Vagina (tissue), 2 donors: ENCODE data around the gene ADAMTS7. TPM values are rescaled to one million over a fixed set of nuclear protein-coding genes. Genes with fewer than 3 reads are reported as not detected.

ENCODE experiments used
- DNase-seq, 2 donors: peaks; one replicate each; pipeline ENCODE4 v3.0.0-alpha.2; 2017; ENCODE audit errors: extremely low spot score in 2 of 2
- H3K27ac ChIP-seq: fragments of 200-600 bp; sonication (generic); one replicate; pipeline ENCODE4 v1.5.1; 2019
- H3K27me3 ChIP-seq: fragments of 200-600 bp; sonication (generic); one replicate; pipeline ENCODE4 v1.5.1; 2019
- H3K36me3 ChIP-seq, 2 donors: fragments of 200-600 bp; sonication (generic); one replicate each; pipeline ENCODE4 v1.5.1; 2017 to 2019
- H3K4me1 ChIP-seq: fragments of 200-600 bp; sonication (generic); one replicate; pipeline ENCODE4 v1.5.1; 2019
- H3K4me3 ChIP-seq, 2 donors: fragments of 200-600 bp; sonication (generic); 1 replicate in 1 of 2; 2 replicates in 1 of 2; pipeline ENCODE4 v1.5.1; 2016 to 2019
- H3K9me3 ChIP-seq: fragments of 200-600 bp; sonication (generic); one replicate; pipeline ENCODE4 v1.5.1; 2019
- CTCF ChIP-seq, 3 experiments: fragments of 450-650 bp in 2 of 3; fragments of 200-600 bp in 1 of 3; sonication (generic) in 1 of 3; IDR thresholded peaks; one replicate each; pipeline ENCODE4 v1.5.1; 2017 to 2019; ENCODE audit warnings: antibody characterized with exemption in 3 of 3, mild to moderate bottlenecking in 2 of 3, moderate library complexity in 2 of 3
- POLR2A ChIP-seq, 2 donors: fragments of 450-650 bp; IDR thresholded peaks; one replicate each; pipeline ENCODE4 v1.6.1; 2017; ENCODE audit warnings: antibody characterized with exemption in 2 of 2, mild to moderate bottlenecking in 2 of 2, moderate library complexity in 2 of 2
- POLR2AphosphoS5 ChIP-seq, 2 donors: sonication (generic); formaldehyde crosslinking; IDR thresholded peaks; one replicate each; pipeline ENCODE4 v1.9.0; 2017; ENCODE audit warnings: antibody characterized with exemption in 2 of 2, mild to moderate bottlenecking in 2 of 2, low read depth in 1 of 2; ENCODE audit not compliant: insufficient read depth in 1 of 2
- intact Hi-C: fragments of 100-400 bp; cut with DNase I; formaldehyde crosslinking; loops from one replicate; pipeline ENCODE4 v1.15.1; 2023
- total RNA-seq: library from RNA; depleted of rRNA; stranded (reverse); fragments of >200 nt; gene quantifications from one replicate; pipeline ENCODE4 v1.2.3, GENCODE V29; 2016

The ADAMTS7 gene
- total RNA-seq, 1 donor from 2014 or later, result 2.5 TPM

- H3K36me3 ChIP-seq, result no peaks in the 10 kb centered on the region
- intact Hi-C loops, result no loop called here
- no peak for DNase-seq
- H3K27me3 ChIP-seq, result no peaks in the 10 kb centered on the region
- no peaks in the 10 kb centered on the region for H3K9me3 ChIP-seq
- H3K27ac ChIP-seq, result no peak overlapping the region
- TF ChIP-seq POLR2A (IDR thresholded peaks at IDR 0.05) (no peak), CTCF (IDR thresholded peaks at IDR 0.05) (no peak), POLR2AphosphoS5 (IDR thresholded peaks at IDR 0.05; ENCODE audit: insufficient read depth in 1 of 2, low read depth in 1 of 2) (no peak)
- peaks cover 5% of the 10 kb centered on the region for H3K4me1 ChIP-seq
- no peak overlapping the region for H3K4me3 ChIP-seq
Measured at GRCh38 chr15:78837543-78837942, 26.3 kb upstream of the ADAMTS7 start.

GRCh38 chr15:78837131-78837530 is 25.9 kb upstream of the ADAMTS7 start:
- Histone ChIP-seq H3K9me3 (no peaks in the 10 kb centered on the region), H3K4me3 (no peak overlapping the region), H3K4me1 (peaks cover 5% of the 10 kb centered on the region), H3K36me3 (no peaks in the 10 kb centered on the region), H3K27me3 (no peaks in the 10 kb centered on the region), H3K27ac (no peak overlapping the region)
- no peak for DNase-seq
- intact Hi-C loops, result no loop called here
- TF ChIP-seq POLR2A (IDR thresholded peaks at IDR 0.05) (no peak), CTCF (IDR thresholded peaks at IDR 0.05) (no peak)

GRCh38 chr15:78836333-78836732 is 25.1 kb upstream of the ADAMTS7 start:
- DNase-seq, result no peak
- Histone ChIP-seq H3K4me3 (no peak overlapping the region), H3K9me3 (no peaks in the 10 kb centered on the region), H3K27me3 (no peaks in the 10 kb centered on the region), H3K4me1 (peaks cover 5% of the 10 kb centered on the region), H3K27ac (no peak overlapping the region), H3K36me3 (no peaks in the 10 kb centered on the region)
- TF ChIP-seq POLR2AphosphoS5 (IDR thresholded peaks at IDR 0.05; ENCODE audit: insufficient read depth in 1 of 2, low read depth in 1 of 2) (no peak), POLR2A (IDR thresholded peaks at IDR 0.05) (no peak), CTCF (IDR thresholded peaks at IDR 0.05) (no peak)
- intact Hi-C loops, result no loop called here

GRCh38 chr15:78831229-78832207 is 20.3 kb upstream of the ADAMTS7 start:
- Histone ChIP-seq H3K4me1 (no peaks in the 10 kb centered on the region), H3K27ac (no peak overlapping the region), H3K27me3 (no peaks in the 10 kb centered on the region), H3K4me3 (no peak overlapping the region), H3K9me3 (no peaks in the 10 kb centered on the region), H3K36me3 (no peaks in the 10 kb centered on the region)
- TF ChIP-seq POLR2AphosphoS5 (IDR thresholded peaks at IDR 0.05; ENCODE audit: insufficient read depth in 1 of 2, low read depth in 1 of 2), result no peak
- TF ChIP-seq CTCF (IDR thresholded peaks at IDR 0.05), result no peak
- TF ChIP-seq POLR2A (IDR thresholded peaks at IDR 0.05), result no peak
- DNase-seq, result no peak
- intact Hi-C loops, result no loop called here
